SK-N-SH (cell line): ENCODE measurements around the gene RASA3. TPM values are rescaled to one million over a fixed set of nuclear protein-coding genes. Genes with fewer than 3 reads are reported as not detected.

Source experiments
- CTCF ChIA-PET: fragments of 300-600, 350-600 bp; formaldehyde crosslinking; extraction: SDS; loops from one replicate; lab custom pipeline; 2021; lab: Yijun Ruan, JAX
- POLR2A ChIA-PET: fragments of 350-600 bp; sonication (Branson Sonifier 250); formaldehyde crosslinking; extraction: SDS; loops from one replicate; lab custom pipeline; 2020; ENCODE audit warnings: antibody characterized with exemption, inconsistent platforms; lab: Yijun Ruan, JAX
- DNase-seq: peaks from one replicate; pipeline ENCODE4 v3.0.0; 2012
- H2AFZ ChIP-seq: fragments of 200-600 bp; sonication (generic); 2 replicates; pipeline ENCODE4 v1.8.1; 2016; ENCODE audit warnings: antibody characterized with exemption, mild to moderate bottlenecking, low read depth
- H3F3A ChIP-seq: fragments of 200-600 bp; sonication (generic); replicated peaks from 2 replicates; pipeline ENCODE3; 2016; ENCODE audit warnings: antibody characterized with exemption, mild to moderate bottlenecking; ENCODE audit not compliant: insufficient read depth
- H3K27ac ChIP-seq, 2 experiments: fragments of 200-500 bp in 1 of 2; fragments of 200-600 bp in 1 of 2; sonication (Bioruptor generic) in 1 of 2; sonication (generic), shearing (Covaris generic) in 1 of 2; 2 replicates each; pipeline versions ENCODE4 v1.5.1 to v1.6.1; 2014 to 2016; ENCODE audit warnings: low read depth in 2 of 2, inconsistent platforms in 1 of 2, low read length in 1 of 2, mild to moderate bottlenecking in 1 of 2, mixed read lengths in 1 of 2
- H3K27me3 ChIP-seq: fragments of 200-600 bp; sonication (generic), shearing (Covaris generic); 2 replicates; pipeline ENCODE4 v1.6.1; 2016; ENCODE audit warnings: mixed run types; ENCODE audit not compliant: insufficient read depth
- H3K36me3 ChIP-seq, 2 experiments: fragments of 200-500 bp in 1 of 2; fragments of 200-600 bp in 1 of 2; sonication (Bioruptor generic) in 1 of 2; sonication (generic) in 1 of 2; replicated peaks in 1 of 2; 2 replicates each; pipeline versions ENCODE3 to v1.5.1; 2014 to 2016; ENCODE audit warnings: low read length in 1 of 2, mild to moderate bottlenecking in 1 of 2; ENCODE audit not compliant: insufficient read depth in 2 of 2, control insufficient read depth in 1 of 2
- H3K4me1 ChIP-seq, 2 experiments: fragments of 200-500 bp in 1 of 2; fragments of 200-600 bp in 1 of 2; sonication (Bioruptor generic) in 1 of 2; sonication (generic), shearing (Covaris generic) in 1 of 2; 2 replicates each; pipeline versions ENCODE4 v1.5.1 to v1.6.1; 2014 to 2016; ENCODE audit warnings: low read depth in 1 of 2, low read length in 1 of 2, mixed run types in 1 of 2; ENCODE audit not compliant: insufficient read depth in 2 of 2, control insufficient read depth in 1 of 2
- H3K4me2 ChIP-seq: fragments of 200-600 bp; sonication (generic), shearing (Covaris generic); 2 replicates; pipeline ENCODE4 v1.6.1; 2017; ENCODE audit warnings: mixed run types
- H3K4me3 ChIP-seq, 2 experiments: fragments of 200-500 bp in 1 of 2; fragments of 200-600 bp in 1 of 2; sonication (Bioruptor generic) in 1 of 2; sonication (generic), shearing (Covaris generic) in 1 of 2; 2 replicates each; pipeline versions ENCODE4 v1.5.1 to v1.8.1; 2014 to 2016; ENCODE audit warnings: low read depth in 2 of 2, inconsistent platforms in 1 of 2, low read length in 1 of 2, mild to moderate bottlenecking in 1 of 2, mixed read lengths in 1 of 2, moderate library complexity in 1 of 2
- H3K79me2 ChIP-seq: fragments of 200-600 bp; sonication (generic); 2 replicates; pipeline ENCODE4 v1.8.1; 2017; ENCODE audit warnings: mild to moderate bottlenecking; ENCODE audit not compliant: insufficient read depth
- H3K9ac ChIP-seq: fragments of 200-600 bp; sonication (generic); 2 replicates; pipeline ENCODE4 v1.6.1; 2017; ENCODE audit warnings: mixed run types
- H3K9me2 ChIP-seq: fragments of 200-600 bp; sonication (generic); 2 replicates; pipeline ENCODE4 v1.6.1; 2017; ENCODE audit warnings: mixed run types
- H3K9me3 ChIP-seq: fragments of 200-600 bp; sonication (generic); 2 replicates; pipeline ENCODE4 v1.6.1; 2017; ENCODE audit warnings: mixed run types, mild to moderate bottlenecking, moderate library complexity
- H4K20me1 ChIP-seq: fragments of 200-600 bp; sonication (generic); 2 replicates; pipeline ENCODE4 v1.6.1; 2017; ENCODE audit warnings: mild to moderate bottlenecking, mixed run types; ENCODE audit not compliant: insufficient read depth
- CHD2 ChIP-seq: fragments of 150-350 bp; IDR thresholded peaks from 2 replicates; pipeline ENCODE4 v1.6.1; 2018; ENCODE audit warnings: low read length; ENCODE audit not compliant: partially characterized antibody
- EP300 ChIP-seq, 2 experiments: IDR thresholded peaks; 2 replicates each; pipeline versions ENCODE4 v1.4.0 to v1.6.1; 2012; ENCODE audit warnings: borderline replicate concordance in 1 of 2, low read depth in 1 of 2, low read length in 1 of 2
- FOSL2 ChIP-seq: IDR thresholded peaks from 2 replicates; pipeline ENCODE4 v1.4.0; 2012; ENCODE audit warnings: low read depth, mild to moderate bottlenecking, moderate library complexity, borderline replicate concordance
- FOXJ3 ChIP-seq: sonication (generic); formaldehyde crosslinking; IDR thresholded peaks from 2 replicates; pipeline ENCODE4 v1.5.1; 2020; ENCODE audit warnings: mild to moderate bottlenecking, missing genetic modification reagents
- GABPA ChIP-seq: IDR thresholded peaks from 2 replicates; pipeline ENCODE4 v1.4.0; 2012; ENCODE audit warnings: low read depth, mild to moderate bottlenecking
- GATA2 ChIP-seq: sonication (generic); formaldehyde crosslinking; IDR thresholded peaks from 2 replicates; pipeline ENCODE4 v1.5.0; 2020; ENCODE audit warnings: mild to moderate bottlenecking, missing genetic modification reagents
- JUND ChIP-seq: IDR thresholded peaks from 2 replicates; pipeline ENCODE4 v1.4.0; 2012
- MXI1 ChIP-seq: IDR thresholded peaks from 2 replicates; pipeline ENCODE4 v1.6.1; 2012; ENCODE audit warnings: mild to moderate bottlenecking, low read depth, low read length, improper control_type of control experiment
- NRF1 ChIP-seq: IDR thresholded peaks from 2 replicates; pipeline ENCODE4 v1.6.1; 2012; ENCODE audit warnings: low read depth, mild to moderate bottlenecking, low read length
- RAD21 ChIP-seq: IDR thresholded peaks from 2 replicates; pipeline ENCODE4 v1.6.1; 2012; ENCODE audit warnings: mild to moderate bottlenecking, low read length
- RFX5 ChIP-seq: IDR thresholded peaks from 2 replicates; pipeline ENCODE4 v1.6.1; 2012; ENCODE audit warnings: mild to moderate bottlenecking, improper control_type of control experiment, low read length
- RXRA ChIP-seq: IDR thresholded peaks from 2 replicates; pipeline ENCODE4 v1.4.0; 2012; ENCODE audit warnings: low read depth, mild to moderate bottlenecking, borderline replicate concordance
- SIN3A ChIP-seq: IDR thresholded peaks from 2 replicates; pipeline ENCODE4 v1.6.1; 2012; ENCODE audit warnings: low read depth, mild to moderate bottlenecking, low read length, moderate library complexity, borderline replicate concordance
- SMC3 ChIP-seq: IDR thresholded peaks from 2 replicates; pipeline ENCODE4 v1.6.1; 2012; ENCODE audit warnings: low read depth, low read length, improper control_type of control experiment
- TCF12 ChIP-seq: IDR thresholded peaks from 2 replicates; pipeline ENCODE4 v1.4.0; 2012
- USF2 ChIP-seq: fragments of 150-350 bp; IDR thresholded peaks from 2 replicates; pipeline ENCODE4 v1.6.1; 2017; ENCODE audit warnings: antibody characterized with exemption, low read length, low read depth, borderline replicate concordance
- WGBS: methylation state at CpG from one replicate; pipeline ENCODE4 v1.1.6; 2017; ENCODE audit warnings: low lambda C conversion rate; 5-methylcytosine and 5-hydroxymethylcytosine counted together
- polyA plus RNA-seq, 3 experiments: library from polyadenylated mRNA; depleted of rRNA; stranded (reverse); fragments of >200 nt; gene quantifications; 2 replicates each; pipeline ENCODE4 v1.2.3, GENCODE V29; 2012
- TF ChIP-seq, protein P1 (sequence below): IDR thresholded peaks from 2 replicates; pipeline ENCODE4; 2012
- TF ChIP-seq, protein P2 (sequence below): IDR thresholded peaks from 2 replicates; pipeline ENCODE4 v1.4.0; 2012; ENCODE audit warnings: low read depth
- TF ChIP-seq, protein P3 (sequence below): IDR thresholded peaks from 2 replicates; pipeline ENCODE4 v1.6.1; 2012; ENCODE audit warnings: mild to moderate bottlenecking, low read depth, low read length, moderate library complexity
- TF ChIP-seq, protein P4 (sequence below): IDR thresholded peaks from 2 replicates; pipeline ENCODE4 v1.4.0; 2012; ENCODE audit warnings: low read depth, borderline replicate concordance

The RASA3 gene
- polyA plus RNA-seq, 1 of the 3 experiments (the other 2 are of a cell fraction): 25.1 TPM

DNA sequence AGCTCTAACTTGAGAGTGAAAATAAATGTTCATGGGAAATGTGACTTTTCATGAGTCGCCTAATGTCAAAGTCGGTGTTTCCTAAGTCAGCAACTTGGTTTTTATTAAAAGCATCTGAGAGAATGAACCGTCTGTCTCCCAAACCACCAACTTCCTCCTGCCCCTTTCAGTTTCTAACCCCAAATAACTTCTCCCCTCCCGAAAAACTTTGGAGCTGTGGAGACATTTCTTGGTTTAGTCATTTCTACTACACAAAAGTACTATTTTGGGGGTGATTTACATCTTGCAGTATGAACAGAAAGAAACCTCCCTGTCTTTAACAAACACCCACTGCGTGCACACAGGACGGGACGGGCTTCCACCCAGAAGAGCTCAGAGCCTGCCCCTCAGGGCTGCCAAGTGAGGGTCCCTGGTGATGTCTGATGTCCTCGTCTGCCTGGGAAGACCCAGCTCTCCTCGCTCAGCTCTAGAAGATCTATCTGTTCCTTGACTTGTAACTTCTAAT lies 65.0 kb downstream of the RASA3 start:
- H3K9me2 ChIP-seq: no peaks in the 10 kb centered on the region
- TF ChIP-seq TCF12 (peak; percentile 75), JUND (no peak), CHD2 (no peak), GABPA (no peak)
- TF ChIP-seq, protein P1, sequence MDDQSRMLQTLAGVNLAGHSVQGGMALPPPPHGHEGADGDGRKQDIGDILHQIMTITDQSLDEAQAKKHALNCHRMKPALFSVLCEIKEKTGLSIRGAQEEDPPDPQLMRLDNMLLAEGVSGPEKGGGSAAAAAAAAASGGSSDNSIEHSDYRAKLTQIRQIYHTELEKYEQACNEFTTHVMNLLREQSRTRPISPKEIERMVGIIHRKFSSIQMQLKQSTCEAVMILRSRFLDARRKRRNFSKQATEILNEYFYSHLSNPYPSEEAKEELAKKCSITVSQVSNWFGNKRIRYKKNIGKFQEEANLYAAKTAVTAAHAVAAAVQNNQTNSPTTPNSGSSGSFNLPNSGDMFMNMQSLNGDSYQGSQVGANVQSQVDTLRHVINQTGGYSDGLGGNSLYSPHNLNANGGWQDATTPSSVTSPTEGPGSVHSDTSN: peak; percentile 33; the same call in 1 of the 2 replicates
- TF ChIP-seq, protein P2, sequence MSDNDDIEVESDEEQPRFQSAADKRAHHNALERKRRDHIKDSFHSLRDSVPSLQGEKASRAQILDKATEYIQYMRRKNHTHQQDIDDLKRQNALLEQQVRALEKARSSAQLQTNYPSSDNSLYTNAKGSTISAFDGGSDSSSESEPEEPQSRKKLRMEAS: no peak
- TF ChIP-seq, protein P3, sequence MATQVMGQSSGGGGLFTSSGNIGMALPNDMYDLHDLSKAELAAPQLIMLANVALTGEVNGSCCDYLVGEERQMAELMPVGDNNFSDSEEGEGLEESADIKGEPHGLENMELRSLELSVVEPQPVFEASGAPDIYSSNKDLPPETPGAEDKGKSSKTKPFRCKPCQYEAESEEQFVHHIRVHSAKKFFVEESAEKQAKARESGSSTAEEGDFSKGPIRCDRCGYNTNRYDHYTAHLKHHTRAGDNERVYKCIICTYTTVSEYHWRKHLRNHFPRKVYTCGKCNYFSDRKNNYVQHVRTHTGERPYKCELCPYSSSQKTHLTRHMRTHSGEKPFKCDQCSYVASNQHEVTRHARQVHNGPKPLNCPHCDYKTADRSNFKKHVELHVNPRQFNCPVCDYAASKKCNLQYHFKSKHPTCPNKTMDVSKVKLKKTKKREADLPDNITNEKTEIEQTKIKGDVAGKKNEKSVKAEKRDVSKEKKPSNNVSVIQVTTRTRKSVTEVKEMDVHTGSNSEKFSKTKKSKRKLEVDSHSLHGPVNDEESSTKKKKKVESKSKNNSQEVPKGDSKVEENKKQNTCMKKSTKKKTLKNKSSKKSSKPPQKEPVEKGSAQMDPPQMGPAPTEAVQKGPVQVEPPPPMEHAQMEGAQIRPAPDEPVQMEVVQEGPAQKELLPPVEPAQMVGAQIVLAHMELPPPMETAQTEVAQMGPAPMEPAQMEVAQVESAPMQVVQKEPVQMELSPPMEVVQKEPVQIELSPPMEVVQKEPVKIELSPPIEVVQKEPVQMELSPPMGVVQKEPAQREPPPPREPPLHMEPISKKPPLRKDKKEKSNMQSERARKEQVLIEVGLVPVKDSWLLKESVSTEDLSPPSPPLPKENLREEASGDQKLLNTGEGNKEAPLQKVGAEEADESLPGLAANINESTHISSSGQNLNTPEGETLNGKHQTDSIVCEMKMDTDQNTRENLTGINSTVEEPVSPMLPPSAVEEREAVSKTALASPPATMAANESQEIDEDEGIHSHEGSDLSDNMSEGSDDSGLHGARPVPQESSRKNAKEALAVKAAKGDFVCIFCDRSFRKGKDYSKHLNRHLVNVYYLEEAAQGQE: no peak
- TF ChIP-seq, all 33 proteins: peak for 2
- Histone ChIP-seq H3K79me2 (peaks cover 73% of the 10 kb centered on the region), H3K9me3 (no peaks in the 10 kb centered on the region), H3K27me3 (no peaks in the 10 kb centered on the region), H3K4me1 (peaks cover 45 to 52% of the 10 kb centered on the region in 2 experiments), H3K27ac (peak overlapping the region; percentile 71 to 100), H3K4me2 (peak overlapping the region; percentile 54; the same call in 1 of the 2 replicates), H2AFZ (no peak overlapping the region), H3K36me3 (peaks cover 8 to 12% of the 10 kb centered on the region in 2 experiments), H3F3A (peaks cover 69% of the 10 kb centered on the region), H4K20me1 (no peaks in the 10 kb centered on the region), H3K4me3 (no peak overlapping the region), H3K9ac (peak overlapping the region; percentile 42; the same call in 1 of the 2 replicates)
- 48% methylated on average over 9 of the region's 9 CpGs for WGBS
- ChIA-PET CTCF (no interaction called here), POLR2A (no interaction called here)
- DNase-seq: no peak

DNA sequence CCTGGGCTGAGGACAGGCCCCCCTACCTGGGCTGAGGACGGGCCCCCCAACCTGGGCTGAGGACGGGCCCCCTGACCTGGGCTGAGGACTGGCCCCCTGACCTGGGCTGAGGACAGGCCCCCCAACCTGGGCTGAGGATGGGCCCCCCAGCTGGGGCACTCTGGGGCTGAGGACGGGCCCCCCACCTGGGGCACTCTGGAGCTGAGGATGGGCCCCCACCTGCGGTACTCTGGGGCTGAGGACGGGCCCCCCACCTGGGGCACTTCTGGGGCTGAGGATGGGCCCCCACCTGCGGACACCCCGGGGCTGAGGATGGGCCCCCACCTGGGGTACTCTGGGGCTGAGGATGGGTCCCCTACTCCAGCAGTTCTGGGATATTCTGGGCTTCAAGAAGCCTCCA lies 65.5 kb downstream of the RASA3 start:
- Histone ChIP-seq H3K9me2 (no peaks in the 10 kb centered on the region), H3F3A (peaks cover 65% of the 10 kb centered on the region), H3K27ac (peak overlapping the region; percentile 71 to 100), H3K36me3 (peaks cover 6 to 9% of the 10 kb centered on the region in 2 experiments), H3K27me3 (no peaks in the 10 kb centered on the region), H3K9me3 (no peaks in the 10 kb centered on the region), H3K4me2 (peak overlapping the region; percentile 54; the same call in 1 of the 2 replicates)
- 100% methylated on average over 2 of the region's 7 CpGs for WGBS
- no peak for DNase-seq
- CTCF ChIA-PET: no interaction called here
- TF ChIP-seq RFX5 (no peak), USF2 (no peak), FOSL2 (no peak), SMC3 (no peak), SIN3A (no peak), RAD21 (no peak), FOXJ3 (CRISPR knock-in tag) (no peak), MXI1 (no peak), GATA2 (CRISPR knock-in tag) (no peak), EP300 (IDR thresholded peaks at IDR 0.05; ENCODE audit: borderline replicate concordance in 1 of 2, low read depth in 1 of 2, low read length in 1 of 2) (no peak), RXRA (no peak), NRF1 (no peak)
- TF ChIP-seq, protein P4, sequence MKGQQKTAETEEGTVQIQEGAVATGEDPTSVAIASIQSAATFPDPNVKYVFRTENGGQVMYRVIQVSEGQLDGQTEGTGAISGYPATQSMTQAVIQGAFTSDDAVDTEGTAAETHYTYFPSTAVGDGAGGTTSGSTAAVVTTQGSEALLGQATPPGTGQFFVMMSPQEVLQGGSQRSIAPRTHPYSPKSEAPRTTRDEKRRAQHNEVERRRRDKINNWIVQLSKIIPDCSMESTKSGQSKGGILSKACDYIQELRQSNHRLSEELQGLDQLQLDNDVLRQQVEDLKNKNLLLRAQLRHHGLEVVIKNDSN: no peak
- TF ChIP-seq, all 33 proteins: peak for 0
- peak overlapping the region; percentile 42; the same call in 1 of the 2 replicates for H3K9ac ChIP-seq
- no peak overlapping the region for H3K4me3 ChIP-seq
- no peaks in the 10 kb centered on the region for H4K20me1 ChIP-seq
- H3K4me1 ChIP-seq: peaks cover 47 to 52% of the 10 kb centered on the region in 2 experiments
- H2AFZ ChIP-seq: no peak overlapping the region
- POLR2A ChIA-PET: no interaction called here
- peaks cover 73% of the 10 kb centered on the region for H3K79me2 ChIP-seq
